Nucleus accumbens (tissue), 56 donors: Measurements from ENCODE around the gene MNAT1.
"Not testable (repeated sequence)": the region's sequence is repeated elsewhere in the genome, so short reads cannot be mapped to it uniquely, and the experiment has no call there.

Source experiments
- DNase-seq, 56 donors: peaks; one replicate each; lab custom pipeline; 2025; lab: John Stamatoyannopoulos, UW

The MNAT1 gene

DNA sequence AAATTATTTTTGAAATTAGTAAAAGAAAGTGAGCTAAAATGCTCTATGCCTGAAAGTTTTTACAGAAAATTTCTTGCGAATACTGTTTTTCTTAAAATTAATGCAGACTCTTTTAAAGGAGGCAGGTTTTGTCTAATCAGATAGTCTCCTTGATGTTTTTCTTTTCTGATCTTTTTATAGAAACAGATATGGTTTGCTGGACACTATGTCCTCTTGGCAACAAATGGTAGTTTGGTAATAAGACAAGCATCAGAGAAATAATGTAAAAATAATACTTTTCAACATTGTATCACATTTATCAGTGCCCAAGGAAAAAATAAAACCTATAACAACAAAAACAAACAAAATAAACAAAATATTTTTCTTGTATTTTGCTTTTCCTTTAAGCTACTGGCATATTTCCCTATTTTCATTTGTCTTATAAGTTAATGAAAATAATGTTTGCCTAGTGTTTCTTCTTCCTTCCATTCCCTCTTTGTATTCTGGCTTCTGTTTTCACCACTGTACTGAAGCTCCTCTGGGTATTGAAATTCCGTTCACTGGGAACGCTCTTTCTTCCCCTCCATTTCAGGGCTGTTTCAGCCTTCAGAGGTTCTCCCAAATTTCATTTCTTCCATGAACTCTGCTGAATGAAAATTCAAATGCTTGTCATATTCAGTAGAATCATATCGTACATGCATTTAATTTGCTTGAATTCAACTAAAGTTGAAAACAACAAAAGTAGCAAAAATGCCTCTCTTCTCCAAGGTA, 131.0 kb downstream of the MNAT1 start:
- no peak for DNase-seq

DNA sequence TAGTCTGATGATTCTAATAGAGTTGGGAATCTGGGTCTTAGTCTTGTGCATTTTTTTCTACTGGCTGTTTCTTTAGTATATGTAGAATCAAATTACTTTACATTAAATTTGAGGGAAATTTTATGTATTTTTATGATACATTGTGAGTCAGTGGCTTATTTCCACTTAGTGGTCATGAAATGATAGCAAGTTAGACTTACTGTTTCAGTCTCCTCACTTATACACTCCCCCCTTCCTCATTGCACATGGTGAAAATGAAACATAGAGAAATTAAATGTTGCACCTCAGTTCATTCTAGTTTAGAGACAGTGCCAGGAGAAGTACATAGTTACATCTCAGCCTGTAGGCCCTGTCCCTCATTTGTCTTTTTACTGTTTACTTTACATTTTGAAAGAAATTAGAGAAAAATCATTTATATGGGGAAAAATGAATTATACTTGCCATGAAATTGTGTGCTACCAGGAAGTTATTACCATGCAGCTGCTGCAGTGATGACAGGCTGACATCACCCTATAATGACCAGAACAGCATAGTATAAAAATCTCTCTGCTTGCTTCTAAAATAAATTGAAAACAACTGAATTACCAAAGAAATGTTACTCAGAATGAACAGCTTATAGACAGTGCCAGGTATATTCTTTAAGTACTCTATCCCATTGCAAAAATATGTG, 133.1 kb downstream of the MNAT1 start:
- no peak for DNase-seq

DNA sequence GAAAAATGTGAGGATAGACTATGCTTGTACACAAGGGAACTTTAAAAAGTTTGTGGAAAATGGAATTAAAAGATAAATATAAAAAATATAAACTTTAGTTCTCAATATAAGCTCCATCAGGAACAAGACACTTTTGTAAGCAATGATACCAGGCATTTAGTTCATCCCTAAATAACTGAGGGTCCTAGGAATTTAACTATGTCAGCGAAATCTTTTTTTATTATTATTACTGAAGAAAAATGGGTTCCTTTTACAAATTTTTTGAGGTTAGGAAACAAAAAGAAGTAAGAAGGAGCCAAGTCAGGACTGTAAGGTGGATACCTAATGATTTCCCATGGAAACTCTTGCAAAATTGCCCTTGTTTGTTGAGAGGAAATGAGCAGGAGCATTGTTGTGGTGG, 143.6 kb downstream of the MNAT1 start:
- no peak for DNase-seq

DNA sequence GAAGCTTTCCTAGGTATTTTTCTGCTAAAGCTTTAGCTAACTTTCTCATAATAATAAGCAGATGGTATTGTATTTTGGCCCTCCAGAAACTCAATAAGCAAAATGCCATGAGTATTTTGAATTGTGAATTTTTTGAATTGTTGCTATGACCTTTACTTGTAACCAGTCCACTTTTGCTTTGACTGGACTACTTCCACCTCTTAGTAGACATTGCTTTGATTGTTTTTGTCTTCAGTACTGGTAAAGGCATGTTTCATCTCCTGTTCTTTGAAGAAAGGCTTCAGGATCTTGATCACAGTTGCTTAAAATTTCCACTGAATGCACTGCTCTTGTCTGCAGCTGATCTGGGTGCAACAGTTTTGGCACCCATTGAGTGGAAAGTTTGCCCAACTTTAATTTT, 144.0 kb downstream of the MNAT1 start:
- DNase-seq = no peak

DNA sequence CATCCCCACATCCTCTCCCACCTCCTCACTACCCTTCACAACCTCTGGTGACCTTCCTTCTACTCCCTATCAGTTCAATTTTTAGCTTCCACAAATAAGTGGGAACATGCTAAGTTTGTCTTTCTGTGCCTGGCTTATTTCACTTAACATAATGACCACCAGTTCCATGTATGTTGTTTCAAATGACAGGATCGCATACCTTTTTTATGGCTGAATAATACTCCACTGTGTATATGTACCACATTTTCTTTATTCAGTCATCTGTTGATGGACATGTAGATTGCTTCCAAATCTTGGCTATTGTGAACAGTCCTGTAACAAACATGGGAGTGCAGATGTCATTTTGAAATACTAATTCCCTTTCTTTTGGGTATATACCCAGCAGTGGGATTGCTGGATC, 147.7 kb downstream of the MNAT1 start:
- no peak for DNase-seq

DNA sequence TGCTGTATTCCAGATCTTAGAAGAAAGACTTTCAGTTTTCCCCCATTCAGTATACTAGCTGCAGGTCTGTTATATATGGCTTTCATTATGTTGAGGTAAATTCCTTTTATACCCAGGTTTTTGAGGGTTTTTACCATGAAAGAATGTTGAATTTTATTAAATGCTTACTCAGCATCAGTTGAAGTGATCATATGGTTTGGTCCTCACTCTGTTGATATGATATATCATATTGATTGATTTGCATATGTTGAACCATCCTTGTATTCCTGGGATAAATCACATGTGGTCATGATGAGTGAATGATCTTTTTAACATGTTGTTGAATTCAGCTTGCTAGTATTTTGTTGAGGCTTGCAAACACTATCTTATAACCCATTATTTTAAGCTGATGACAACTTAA, 149.6 kb downstream of the MNAT1 start:
- DNase-seq = no peak

DNA sequence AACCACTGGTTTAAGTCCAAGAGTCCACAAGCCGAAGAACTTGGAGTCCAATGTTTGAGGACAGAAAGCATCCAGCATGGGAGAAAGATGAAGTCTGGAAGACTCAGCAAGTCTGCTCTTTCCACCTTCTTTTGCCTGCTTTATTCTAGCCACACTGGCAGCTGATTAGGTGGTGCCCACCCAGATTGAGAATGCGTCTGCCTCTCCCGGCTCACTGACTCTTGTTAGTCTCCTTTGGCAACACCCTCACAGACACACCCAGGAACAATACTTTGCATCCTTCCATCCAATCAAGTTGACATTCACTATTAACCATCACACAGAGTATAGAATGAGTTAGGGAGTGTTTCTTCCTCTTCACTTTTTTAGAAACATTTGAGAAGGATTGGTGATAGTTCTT, 156.1 kb downstream of the MNAT1 start:
- not testable (repeated sequence) for DNase-seq

DNA sequence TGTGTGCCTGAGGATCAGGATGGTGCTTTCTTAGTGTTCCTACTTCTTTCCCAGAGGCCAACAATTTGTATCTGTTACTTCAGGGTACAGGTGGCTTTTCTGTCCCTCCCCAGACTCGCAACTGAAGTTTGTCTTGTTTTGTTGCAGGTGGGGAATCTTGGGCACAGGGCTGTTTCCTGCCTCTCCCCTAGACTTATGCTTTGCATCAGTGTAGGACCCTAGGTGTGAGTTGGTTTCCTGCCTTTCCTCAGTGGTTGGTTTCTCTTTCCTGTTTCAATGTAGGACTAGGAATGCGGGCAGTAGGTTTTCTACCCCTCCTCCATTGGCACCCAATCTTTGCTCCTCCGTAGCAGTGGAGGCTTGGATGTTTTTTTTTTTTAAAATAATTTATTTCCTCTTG, 159.3 kb downstream of the MNAT1 start:
- DNase-seq = no peak

DNA sequence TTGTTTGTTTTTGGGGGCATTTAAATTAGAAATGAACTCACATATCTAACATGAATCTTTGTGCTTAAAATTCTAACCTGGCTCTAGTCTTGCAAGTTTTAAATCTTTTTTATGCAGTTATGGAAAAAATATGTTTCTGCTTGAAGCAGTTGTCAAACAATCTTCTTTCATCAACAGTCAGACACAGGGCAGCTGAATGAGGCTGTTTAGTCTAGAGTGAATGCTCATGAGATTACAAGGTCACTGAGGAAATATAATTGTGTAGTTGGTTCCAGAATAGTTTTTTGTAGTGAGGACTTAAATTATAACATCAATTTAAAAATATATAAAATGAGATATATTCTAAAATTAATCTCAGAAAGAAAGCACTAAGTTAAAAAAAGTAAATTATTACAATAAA, 169.8 kb downstream of the MNAT1 start:
- DNase-seq = no peak

DNA sequence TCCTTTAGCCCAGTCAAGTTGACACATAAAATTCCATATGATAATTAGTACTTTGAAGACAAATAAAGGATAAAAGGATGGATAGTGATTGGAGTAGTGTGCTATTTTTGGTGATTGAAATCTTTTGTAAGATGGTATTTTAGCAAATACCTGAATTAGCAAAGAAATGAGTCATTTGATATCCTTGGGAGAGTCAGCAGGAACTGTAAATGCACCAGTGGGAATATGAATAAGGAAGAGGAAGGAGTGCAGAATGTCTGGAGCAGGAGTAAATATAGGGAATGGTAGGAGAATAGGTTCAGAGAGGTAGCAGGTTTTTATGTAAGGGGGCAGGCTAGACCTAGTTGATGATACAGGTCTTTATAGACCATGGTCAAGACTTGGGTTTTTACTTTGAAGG, 171.4 kb downstream of the MNAT1 start:
- DNase-seq = no peak

DNA sequence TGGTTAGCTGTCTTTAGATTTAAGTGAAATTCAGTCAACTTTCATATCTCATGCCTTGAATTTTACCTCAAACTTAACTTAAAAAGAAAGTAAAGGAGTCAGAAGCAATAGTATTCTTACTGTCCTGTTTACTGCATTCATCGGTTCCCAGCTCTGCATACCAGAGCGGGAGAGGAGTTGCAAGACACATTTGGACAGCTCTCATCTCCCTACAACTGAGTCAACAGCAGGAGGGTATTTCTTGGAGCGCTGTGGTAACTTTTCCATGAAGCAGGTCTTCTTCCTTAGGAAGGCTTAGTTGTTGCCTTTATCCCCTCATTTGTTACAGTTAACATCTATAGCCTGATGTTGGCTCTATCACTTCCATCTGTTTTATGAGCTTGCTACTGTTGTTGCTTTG, 181.2 kb downstream of the MNAT1 start:
- no peak for DNase-seq

DNA sequence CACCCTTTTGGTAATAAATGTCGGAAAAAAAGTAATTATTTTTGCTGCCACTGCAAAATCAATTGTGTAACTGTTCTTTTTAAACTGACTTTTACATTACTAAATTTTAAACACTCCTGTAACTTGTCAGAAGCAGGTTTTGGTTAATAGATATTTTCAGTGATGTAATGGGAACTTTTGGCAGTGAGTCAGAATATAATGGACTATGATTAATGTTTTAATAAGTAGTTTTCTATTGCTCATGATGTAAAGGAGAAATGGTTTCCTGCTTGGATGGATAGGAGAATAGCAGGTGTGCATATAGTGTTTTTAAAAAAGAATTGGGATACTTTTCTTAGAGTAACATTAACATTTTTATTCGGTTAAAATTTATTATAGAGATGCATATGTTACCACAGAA, 187.5 kb downstream of the MNAT1 start:
- no peak for DNase-seq

DNA sequence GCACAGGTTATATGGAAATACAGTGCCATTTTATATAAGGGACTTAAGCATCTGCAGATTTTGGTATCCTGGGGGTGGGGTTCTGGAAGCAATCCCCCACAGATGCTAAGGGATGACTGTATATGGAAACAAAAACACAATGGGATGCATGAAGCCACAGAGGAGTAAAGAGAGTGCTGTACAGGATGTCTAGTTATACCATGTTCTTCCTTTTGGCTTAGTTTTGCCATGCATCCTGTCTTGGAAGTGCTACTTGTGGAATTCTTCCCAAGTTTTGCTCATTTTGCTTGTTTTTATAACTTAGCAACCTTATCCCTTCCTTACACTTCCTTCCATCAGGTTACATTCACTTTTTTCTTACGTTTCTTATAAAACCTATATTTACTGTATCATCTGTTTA, 190.7 kb downstream of the MNAT1 start:
- DNase-seq = no peak

DNA sequence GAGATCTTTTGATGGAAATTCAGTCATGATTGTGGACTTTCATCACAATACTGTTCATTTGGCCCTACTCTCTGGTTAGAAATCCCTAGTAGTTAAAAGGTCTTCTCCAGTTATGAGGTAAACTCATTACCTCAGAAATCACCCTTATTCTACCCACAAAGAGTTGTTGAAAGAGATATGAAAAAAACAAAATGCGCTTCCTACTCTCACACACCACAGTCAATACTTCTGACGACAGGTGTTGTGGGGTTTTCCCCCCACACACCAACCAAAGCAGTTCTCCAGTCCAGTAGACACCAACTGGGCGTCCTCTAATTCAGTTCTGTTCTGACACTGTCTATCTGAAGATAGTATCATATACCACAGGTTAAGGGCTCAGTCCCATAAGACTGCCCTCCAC, 191.4 kb downstream of the MNAT1 start:
- no peak for DNase-seq

DNA sequence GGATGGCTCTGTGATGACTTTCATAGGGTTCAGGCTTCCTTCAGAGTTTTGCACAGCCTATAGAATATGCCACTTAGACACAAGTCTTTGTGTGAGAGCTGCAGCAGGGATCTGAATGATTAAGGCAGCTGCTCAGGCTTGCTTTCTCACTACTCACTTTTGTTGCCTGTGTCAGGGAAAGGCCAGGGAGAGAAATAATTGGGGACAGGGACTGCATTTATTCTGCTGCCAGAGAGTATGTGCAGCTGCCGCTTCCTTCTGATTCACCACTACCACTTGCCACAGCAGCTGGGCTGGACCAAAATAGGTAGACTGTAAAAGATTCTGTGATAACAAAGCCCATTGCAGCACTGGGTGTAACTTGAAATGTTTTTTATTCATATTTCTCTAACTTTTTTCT, 196.7 kb downstream of the MNAT1 start:
- no peak for DNase-seq

DNA sequence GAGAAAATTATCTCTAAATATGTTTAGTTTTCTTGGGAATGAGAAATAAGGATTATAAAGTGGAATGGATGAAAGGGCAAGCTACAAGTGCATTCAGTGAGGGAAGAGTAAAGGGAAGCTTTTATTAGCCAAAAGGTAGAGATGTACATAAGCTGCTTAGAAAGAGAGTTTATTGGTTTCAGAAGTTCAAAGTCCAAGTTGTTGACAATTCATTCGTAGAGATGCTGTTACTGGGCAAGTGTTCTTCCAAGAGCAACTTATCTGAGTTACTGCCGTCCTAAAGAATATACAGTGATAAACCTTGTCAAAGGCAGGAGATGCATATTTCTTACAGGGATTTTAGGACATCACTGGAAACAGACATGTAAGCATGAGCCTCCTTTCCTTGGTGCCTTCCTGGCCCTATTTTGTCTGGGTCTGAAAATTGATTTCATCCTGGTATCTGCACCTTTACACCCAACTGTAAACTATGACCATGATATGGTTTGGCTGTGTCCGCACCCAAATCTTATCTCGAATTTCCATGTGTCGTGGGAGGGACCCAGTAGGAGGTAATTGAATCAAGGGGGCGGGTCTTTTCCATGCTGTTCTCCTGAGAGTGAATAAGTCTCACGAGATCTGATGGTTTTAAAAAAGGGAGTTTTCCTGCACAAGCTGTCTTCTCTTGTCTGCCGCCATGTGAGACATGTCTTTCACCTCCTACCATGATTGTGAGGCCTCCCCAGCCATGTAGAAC, 199.5 kb downstream of the MNAT1 start:
- DNase-seq = no peak

DNA sequence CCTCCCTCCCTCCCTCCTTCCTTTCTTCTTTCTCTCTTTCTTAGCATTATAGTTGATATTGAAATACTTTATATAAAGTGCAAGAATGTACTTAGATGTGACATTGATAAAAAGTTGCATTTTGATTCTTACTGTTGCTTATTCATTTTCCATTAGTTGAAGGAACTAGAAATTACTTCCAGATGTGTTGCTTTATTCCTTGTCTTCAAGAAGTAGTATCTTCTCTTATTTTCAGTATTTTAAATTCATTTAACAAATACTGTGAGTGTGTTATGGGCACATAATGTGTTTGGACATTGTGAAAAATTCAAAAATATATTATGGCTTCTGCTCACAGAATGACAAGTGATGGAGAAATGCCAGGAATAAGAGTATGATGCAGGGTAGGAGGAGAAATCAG, 200.8 kb downstream of the MNAT1 start:
- no peak for DNase-seq

DNA sequence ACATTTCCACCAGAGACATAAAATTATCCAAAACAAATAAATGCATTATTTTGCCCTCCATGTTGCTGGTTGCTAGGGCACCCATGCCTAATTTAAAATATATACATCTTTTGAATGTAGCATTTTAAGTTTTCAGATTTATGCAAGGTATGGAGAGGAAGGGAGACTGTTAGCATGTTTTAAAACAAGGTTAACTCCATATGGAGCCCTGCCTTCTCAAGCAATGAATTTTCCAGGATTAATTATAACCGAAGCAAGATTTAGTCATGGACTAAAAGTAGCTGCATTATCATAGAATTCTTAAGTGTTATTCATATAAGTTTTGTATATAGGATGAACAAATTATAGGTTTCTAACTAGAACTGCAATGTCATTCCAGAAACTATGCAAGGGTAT, 209.1 kb downstream of the MNAT1 start:
- DNase-seq = no peak

DNA sequence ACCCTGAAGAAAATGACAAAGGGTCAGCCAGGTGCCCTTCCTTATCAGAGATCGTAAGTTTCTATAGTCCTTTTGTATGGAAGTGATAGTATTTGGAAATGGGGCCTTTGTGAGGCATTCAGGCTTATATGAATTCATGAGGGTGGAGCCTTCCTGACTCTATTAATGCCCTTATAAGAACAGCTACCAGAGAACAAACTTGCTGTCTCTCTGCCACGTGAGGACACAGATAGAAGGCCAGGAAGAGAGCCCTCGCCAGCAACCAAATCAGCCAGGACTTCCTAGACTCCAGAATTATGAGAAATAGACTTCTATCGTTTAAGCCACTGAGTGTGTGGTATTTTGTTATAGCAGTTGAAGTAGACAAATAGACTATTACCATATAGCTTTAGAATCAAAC, 209.6 kb downstream of the MNAT1 start:
- no peak for DNase-seq

DNA sequence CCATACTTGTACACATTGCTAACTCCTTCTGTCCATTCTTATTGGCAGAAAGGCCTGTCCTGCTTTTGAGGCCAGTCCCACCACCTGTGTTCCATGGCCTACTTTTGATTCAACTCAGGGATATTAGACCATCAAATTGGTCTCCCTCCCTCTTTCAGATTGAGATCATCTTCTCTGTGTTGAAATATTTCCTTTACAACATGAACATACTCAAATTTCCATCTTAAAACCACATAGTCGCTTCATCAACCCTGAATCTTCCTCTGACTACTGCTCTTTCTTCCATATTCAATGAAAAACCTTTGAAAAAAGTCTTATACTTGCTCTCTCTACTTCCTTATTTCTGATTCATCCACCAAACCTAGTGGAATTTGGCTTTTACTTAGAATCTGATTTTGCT, 211.4 kb downstream of the MNAT1 start:
- no peak for DNase-seq

DNA sequence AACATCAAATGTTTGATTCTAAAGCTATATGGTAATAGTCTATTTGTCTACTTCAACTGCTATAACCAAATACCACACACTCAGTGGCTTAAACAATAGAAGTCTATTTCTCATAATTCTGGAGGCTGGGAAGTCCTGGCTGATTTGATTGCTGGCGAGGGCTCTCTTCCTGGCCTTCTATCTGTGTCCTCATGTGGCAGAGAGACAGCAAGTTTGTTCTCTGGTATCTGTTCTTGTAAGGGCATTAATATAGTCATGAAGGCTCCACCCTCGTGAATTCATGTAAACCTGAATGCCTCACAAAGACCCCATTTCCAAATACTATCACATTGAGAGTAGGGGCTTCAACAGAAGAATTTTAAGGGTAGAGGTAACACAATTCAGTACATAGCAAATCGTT, 212.2 kb downstream of the MNAT1 start:
- no peak for DNase-seq
